ENCODE results near the gene KRTCAP2. TPM values are rescaled to one million over a fixed set of nuclear protein-coding genes. Genes with fewer than 3 reads are reported as not detected.

KRTCAP2 gene
- total RNA-seq, 1 donor from 2014 or later, result 201 TPM

- H3K36me3 Mint-ChIP-seq (ENCODE audit: unreplicated experiment), result peaks cover 7% of the 10 kb centered on the region
- DNase-seq (ENCODE audit: extremely low spot score, unreplicated experiment), result no peak
- H3K27ac Mint-ChIP-seq (ENCODE audit: unreplicated experiment), result no peak overlapping the region
- peaks cover 12% of the 10 kb centered on the region for H3K4me1 Mint-ChIP-seq (ENCODE audit: unreplicated experiment)
- no peak overlapping the region for H3K4me3 Mint-ChIP-seq (ENCODE audit: unreplicated experiment)
- TF ChIP-seq, protein P1, sequence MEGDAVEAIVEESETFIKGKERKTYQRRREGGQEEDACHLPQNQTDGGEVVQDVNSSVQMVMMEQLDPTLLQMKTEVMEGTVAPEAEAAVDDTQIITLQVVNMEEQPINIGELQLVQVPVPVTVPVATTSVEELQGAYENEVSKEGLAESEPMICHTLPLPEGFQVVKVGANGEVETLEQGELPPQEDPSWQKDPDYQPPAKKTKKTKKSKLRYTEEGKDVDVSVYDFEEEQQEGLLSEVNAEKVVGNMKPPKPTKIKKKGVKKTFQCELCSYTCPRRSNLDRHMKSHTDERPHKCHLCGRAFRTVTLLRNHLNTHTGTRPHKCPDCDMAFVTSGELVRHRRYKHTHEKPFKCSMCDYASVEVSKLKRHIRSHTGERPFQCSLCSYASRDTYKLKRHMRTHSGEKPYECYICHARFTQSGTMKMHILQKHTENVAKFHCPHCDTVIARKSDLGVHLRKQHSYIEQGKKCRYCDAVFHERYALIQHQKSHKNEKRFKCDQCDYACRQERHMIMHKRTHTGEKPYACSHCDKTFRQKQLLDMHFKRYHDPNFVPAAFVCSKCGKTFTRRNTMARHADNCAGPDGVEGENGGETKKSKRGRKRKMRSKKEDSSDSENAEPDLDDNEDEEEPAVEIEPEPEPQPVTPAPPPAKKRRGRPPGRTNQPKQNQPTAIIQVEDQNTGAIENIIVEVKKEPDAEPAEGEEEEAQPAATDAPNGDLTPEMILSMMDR (IDR thresholded peaks at IDR 0.05), result no peak
- no peaks in the 10 kb centered on the region for H3K9me3 Mint-ChIP-seq (ENCODE audit: unreplicated experiment)
- H3K27me3 Mint-ChIP-seq (ENCODE audit: unreplicated experiment), result no peaks in the 10 kb centered on the region
These were observed 13.8 kb upstream of the KRTCAP2 start for GRCh38 chr1:155186794-155187455.

DNA sequence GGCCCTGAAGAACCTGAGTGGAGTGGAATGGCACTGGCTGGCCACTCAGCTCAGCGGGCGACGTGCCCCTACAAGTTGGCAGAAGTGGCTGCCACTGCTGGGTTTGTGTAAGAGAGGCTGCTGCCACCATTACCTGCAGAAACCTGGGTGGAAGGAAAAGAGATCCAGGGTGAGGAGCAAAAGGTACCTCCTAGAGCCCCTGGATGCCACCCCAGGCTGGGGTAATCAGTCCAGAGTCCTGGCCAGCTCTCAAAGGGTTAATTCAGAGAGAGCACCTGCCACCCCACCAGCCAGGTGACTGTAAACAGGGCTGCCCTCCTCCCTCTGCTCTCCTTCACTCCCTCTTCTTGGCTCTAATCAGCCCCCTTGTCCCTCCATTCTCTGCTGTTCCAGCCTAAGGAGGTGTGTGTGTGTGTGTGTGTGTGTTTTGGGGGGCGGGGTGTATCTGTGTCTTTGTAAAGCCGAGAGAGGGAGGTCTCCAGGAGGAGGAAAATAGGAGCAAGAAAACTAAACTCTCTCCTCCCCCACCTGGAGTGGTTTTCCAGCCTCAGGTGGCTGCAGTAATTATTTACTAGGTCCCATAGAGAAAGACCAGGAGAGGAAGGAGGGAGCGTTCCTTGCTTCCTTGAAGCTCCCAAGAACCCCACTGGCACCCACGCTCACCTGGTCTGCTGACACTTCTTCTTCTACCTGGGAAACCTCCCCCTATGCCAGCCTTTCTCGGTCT is 13.1 kb upstream of the KRTCAP2 start:
- H3K36me3 Mint-ChIP-seq (ENCODE audit: unreplicated experiment), result peaks cover 8% of the 10 kb centered on the region
- TF ChIP-seq, protein P1 (IDR thresholded peaks at IDR 0.05), result no peak
- no peaks in the 10 kb centered on the region for H3K9me3 Mint-ChIP-seq (ENCODE audit: unreplicated experiment)
- DNase-seq (ENCODE audit: extremely low spot score, unreplicated experiment), result no peak
- H3K4me1 Mint-ChIP-seq (ENCODE audit: unreplicated experiment), result peaks cover 12% of the 10 kb centered on the region
- H3K27ac Mint-ChIP-seq (ENCODE audit: unreplicated experiment), result no peak overlapping the region
- no peaks in the 10 kb centered on the region for H3K27me3 Mint-ChIP-seq (ENCODE audit: unreplicated experiment)
- H3K4me3 Mint-ChIP-seq (ENCODE audit: unreplicated experiment), result no peak overlapping the region

GRCh38 chr1:155185783-155186066 is 12.6 kb upstream of the KRTCAP2 start:
- no peak overlapping the region for H3K27ac Mint-ChIP-seq (ENCODE audit: unreplicated experiment)
- H3K36me3 Mint-ChIP-seq (ENCODE audit: unreplicated experiment), result peaks cover 9% of the 10 kb centered on the region
- no peaks in the 10 kb centered on the region for H3K27me3 Mint-ChIP-seq (ENCODE audit: unreplicated experiment)
- no peak for DNase-seq (ENCODE audit: extremely low spot score, unreplicated experiment)
- peaks cover 12% of the 10 kb centered on the region for H3K4me1 Mint-ChIP-seq (ENCODE audit: unreplicated experiment)
- TF ChIP-seq, protein P1 (IDR thresholded peaks at IDR 0.05), result no peak
- H3K9me3 Mint-ChIP-seq (ENCODE audit: unreplicated experiment), result no peaks in the 10 kb centered on the region
- H3K4me3 Mint-ChIP-seq (ENCODE audit: unreplicated experiment), result no peak overlapping the region

- no peak for DNase-seq (ENCODE audit: extremely low spot score, unreplicated experiment)
- H3K27ac Mint-ChIP-seq (ENCODE audit: unreplicated experiment), result no peak overlapping the region
- no peaks in the 10 kb centered on the region for H3K9me3 Mint-ChIP-seq (ENCODE audit: unreplicated experiment)
- H3K27me3 Mint-ChIP-seq (ENCODE audit: unreplicated experiment), result no peaks in the 10 kb centered on the region
- no peak overlapping the region for H3K4me3 Mint-ChIP-seq (ENCODE audit: unreplicated experiment)
- TF ChIP-seq, protein P1 (IDR thresholded peaks at IDR 0.05), result no peak
- peaks cover 12% of the 10 kb centered on the region for H3K4me1 Mint-ChIP-seq (ENCODE audit: unreplicated experiment)
- peaks cover 9% of the 10 kb centered on the region for H3K36me3 Mint-ChIP-seq (ENCODE audit: unreplicated experiment)
These were observed 12.0 kb upstream of the KRTCAP2 start for GRCh38 chr1:155184835-155185782.

Data from osteocyte (in vitro differentiated cells).